Neural cell (in vitro differentiated cells): ENCODE results near the gene DYNC2LI1. TPM values are rescaled to one million over a fixed set of nuclear protein-coding genes. Genes with fewer than 3 reads are reported as not detected.
"Not testable (repeated sequence)": the region's sequence is repeated elsewhere in the genome, so short reads cannot be mapped to it uniquely, and the experiment has no call there.

ENCODE experiments used
- H2AFZ ChIP-seq: fragments of 200-600, 300-800 bp; sonication (generic), shearing (Covaris generic); 2 replicates; pipeline ENCODE4 v1.6.0; 2014; ENCODE audit warnings: low read depth, mild to moderate bottlenecking, antibody characterized with exemption, low read length, moderate library complexity
- H3F3A ChIP-seq: fragments of 200-600 bp; shearing (Covaris generic); 2 replicates; pipeline ENCODE4 v1.6.1; 2016; ENCODE audit warnings: mild to moderate bottlenecking, moderate library complexity, mixed read lengths, antibody characterized with exemption, low read length; ENCODE audit not compliant: insufficient read depth, poor library complexity, severe bottlenecking
- H3K27ac ChIP-seq: fragments of 200-600, 300-800 bp; sonication (generic), shearing (Covaris generic); 2 replicates; pipeline ENCODE4 v1.5.1; 2014; ENCODE audit warnings: mild to moderate bottlenecking, low read length, moderate library complexity
- H3K27me3 ChIP-seq: fragments of 300-800, 200-600 bp; sonication (generic), shearing (Covaris generic); 2 replicates; pipeline ENCODE4 v1.6.0; 2014; ENCODE audit warnings: mild to moderate bottlenecking, low read depth, low read length, moderate library complexity; ENCODE audit not compliant: insufficient read depth
- H3K36me3 ChIP-seq: fragments of 300-800, 200-600 bp; sonication (generic), shearing (Covaris generic); 2 replicates; pipeline ENCODE4 v1.5.1; 2014; ENCODE audit warnings: mild to moderate bottlenecking, antibody characterized with exemption, low read length, moderate library complexity; ENCODE audit not compliant: insufficient read depth
- H3K4me2 ChIP-seq: fragments of 300-800, 200-600 bp; sonication (generic), shearing (Covaris generic); 2 replicates; pipeline ENCODE4 v1.6.0; 2014; ENCODE audit warnings: mild to moderate bottlenecking, low read length
- H3K4me3 ChIP-seq: fragments of 300-800, 200-600 bp; sonication (generic), shearing (Covaris generic); 2 replicates; pipeline ENCODE4 v1.5.1; 2014; ENCODE audit warnings: mild to moderate bottlenecking, low read length, moderate library complexity
- H3K79me2 ChIP-seq: fragments of 200-600 bp; shearing (Covaris generic); replicated peaks from 2 replicates; pipeline ENCODE4 v1.6.0; 2014; ENCODE audit warnings: mild to moderate bottlenecking, low read length, moderate library complexity; ENCODE audit not compliant: insufficient read depth
- H3K9ac ChIP-seq: fragments of 300-800, 200-600 bp; sonication (generic), shearing (Covaris generic); 2 replicates; pipeline ENCODE4 v1.6.1; 2016; ENCODE audit warnings: mild to moderate bottlenecking, low read length, mixed read lengths
- H3K9me2 ChIP-seq: fragments of 200-600 bp; shearing (Covaris generic); 2 replicates; pipeline ENCODE4 v1.6.1; 2016; ENCODE audit warnings: mild to moderate bottlenecking, low read length, mixed read lengths; ENCODE audit not compliant: insufficient read depth
- H3K9me3 ChIP-seq: fragments of 200-600, 300-800 bp; sonication (generic), shearing (Covaris generic); 2 replicates; pipeline ENCODE4 v1.6.1; 2016; ENCODE audit warnings: mild to moderate bottlenecking, mixed run types, low read length, moderate library complexity, mixed read lengths
- H4K20me1 ChIP-seq: fragments of 200-600 bp; shearing (Covaris generic); 2 replicates; pipeline ENCODE4 v1.6.1; 2016; ENCODE audit warnings: mild to moderate bottlenecking, mixed run types; ENCODE audit not compliant: insufficient read depth
- EP300 ChIP-seq: fragments of 450-650 bp; conservative IDR thresholded peaks from 2 replicates; pipeline ENCODE4 v1.6.1; 2014; ENCODE audit warnings: antibody characterized with exemption, mild to moderate bottlenecking, moderate library complexity; ENCODE audit not compliant: poor library complexity, severe bottlenecking
- EZH2 ChIP-seq: fragments of 200-600, 300-800 bp; shearing (Covaris generic), sonication (generic); IDR thresholded peaks from 2 replicates; pipeline ENCODE4 v1.6.1; 2014; ENCODE audit warnings: antibody characterized with exemption, low read length, borderline replicate concordance, mild to moderate bottlenecking; ENCODE audit not compliant: insufficient read depth, poor library complexity, severe bottlenecking
- MXI1 ChIP-seq: fragments of 450-650 bp; conservative IDR thresholded peaks from 2 replicates; pipeline ENCODE4 v1.6.1; 2014; ENCODE audit warnings: antibody characterized with exemption, mild to moderate bottlenecking; ENCODE audit not compliant: poor library complexity, severe bottlenecking
- POLR2AphosphoS5 ChIP-seq: IDR thresholded peaks from 2 replicates; pipeline ENCODE4 v1.6.1; 2012
- RAD21 ChIP-seq: fragments of 450-650 bp; conservative IDR thresholded peaks from 2 replicates; pipeline ENCODE4 v1.6.1; 2014; ENCODE audit warnings: antibody characterized with exemption, mild to moderate bottlenecking, moderate library complexity
- SMC3 ChIP-seq: fragments of 450-650 bp; conservative IDR thresholded peaks from 2 replicates; pipeline ENCODE4 v1.6.1; 2014; ENCODE audit warnings: antibody characterized with exemption, mild to moderate bottlenecking, moderate library complexity; ENCODE audit not compliant: poor library complexity
- TAF1 ChIP-seq: IDR thresholded peaks from 2 replicates; pipeline ENCODE4 v1.6.1; 2012; ENCODE audit warnings: low read depth
- polyA plus RNA-seq: library from polyadenylated mRNA; depleted of rRNA; stranded (reverse); fragments of >200 nt; gene quantifications from 2 replicates; pipeline ENCODE4 v1.2.3, GENCODE V29; 2014
- TF ChIP-seq, protein P1 (sequence below): fragments of 450-650 bp; IDR thresholded peaks from 2 replicates; pipeline ENCODE4 v1.5.1; 2014; ENCODE audit warnings: antibody characterized with exemption, mild to moderate bottlenecking, moderate library complexity; ENCODE audit not compliant: poor library complexity, severe bottlenecking
- TF ChIP-seq, protein P2 (sequence below): IDR thresholded peaks from 2 replicates; pipeline ENCODE4 v1.6.1; 2012; ENCODE audit warnings: borderline replicate concordance

Gene DYNC2LI1
- polyA plus RNA-seq, 1 donor from 2014 or later, result 80.6 TPM

DNA sequence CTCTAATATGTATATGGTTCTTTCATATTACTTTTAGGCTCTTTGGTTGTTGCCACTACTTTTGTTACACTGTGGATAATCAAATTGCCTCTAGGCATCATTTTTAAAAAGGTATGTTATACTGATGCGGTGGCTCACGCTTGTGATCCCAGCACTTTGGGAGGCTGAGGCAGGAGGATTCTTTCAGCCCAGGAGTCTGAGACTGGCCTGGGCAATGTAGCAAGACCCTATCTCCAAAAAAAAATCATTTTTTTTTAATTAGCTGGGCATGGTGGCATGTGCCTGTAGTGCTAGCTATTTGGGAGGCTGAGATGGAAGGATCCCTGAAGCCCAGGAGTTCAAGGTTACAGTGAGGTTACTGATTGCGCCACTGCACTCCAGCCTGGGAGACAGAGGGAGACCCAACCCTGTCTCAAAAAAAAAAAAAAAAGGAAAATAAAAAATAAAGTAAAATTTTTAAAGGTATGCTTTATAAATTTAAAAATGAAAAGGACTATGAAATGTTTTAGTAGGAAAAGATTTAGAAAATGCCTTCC lies 48.1 kb upstream of the DYNC2LI1 start:
- H3K9me3 ChIP-seq, result no peaks in the 10 kb centered on the region
- H3K4me3 ChIP-seq, result no peak overlapping the region
- H3K9me2 ChIP-seq, result no peaks in the 10 kb centered on the region
- no peak overlapping the region for H3K9ac ChIP-seq
- no peaks in the 10 kb centered on the region for H3F3A ChIP-seq
- H3K36me3 ChIP-seq, result no peaks in the 10 kb centered on the region
- H3K79me2 ChIP-seq, result no peaks in the 10 kb centered on the region
- H3K4me2 ChIP-seq, result no peak overlapping the region
- no peaks in the 10 kb centered on the region for H4K20me1 ChIP-seq
- TF ChIP-seq RAD21, result no peak
- no peak for TF ChIP-seq POLR2AphosphoS5
- TF ChIP-seq EZH2, result no peak
- no peak for TF ChIP-seq EP300
- no peaks in the 10 kb centered on the region for H3K27me3 ChIP-seq
- H2AFZ ChIP-seq, result no peak overlapping the region
- H3K27ac ChIP-seq, result no peak overlapping the region

DNA sequence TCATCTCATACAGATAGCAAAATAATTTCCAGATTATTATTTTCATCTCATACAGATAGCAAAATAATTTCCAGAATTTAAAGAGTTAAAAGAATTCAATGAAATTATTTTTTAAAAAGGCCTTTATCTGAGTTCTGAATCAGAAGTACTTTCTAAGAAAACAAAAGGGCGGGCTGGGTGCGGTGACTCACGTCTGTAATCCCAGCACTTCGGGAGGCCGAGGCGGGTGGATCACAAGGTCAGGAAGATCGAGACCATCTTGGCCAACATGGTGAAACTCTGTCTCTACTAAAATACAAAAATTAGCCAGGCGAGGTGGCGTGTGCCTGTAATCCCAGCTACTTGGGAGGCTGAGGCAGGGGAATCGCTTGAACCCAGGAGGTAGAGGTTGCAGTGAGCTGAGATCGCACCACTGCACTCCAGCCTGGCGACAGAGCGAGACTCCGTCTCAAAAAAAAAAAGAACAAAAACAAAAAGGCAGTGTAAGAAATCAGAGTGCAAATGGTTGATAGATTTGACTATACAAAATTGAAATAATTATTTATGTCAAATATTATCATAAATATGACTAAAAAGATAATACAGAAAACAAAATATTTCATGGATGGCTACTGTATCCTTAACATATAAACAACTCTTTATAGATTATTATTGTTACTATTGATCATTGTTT lies 46.7 kb upstream of the DYNC2LI1 start:
- H3K27ac ChIP-seq, H3K4me2 ChIP-seq, H3K27me3 ChIP-seq, H4K20me1 ChIP-seq, H3K36me3 ChIP-seq, H3K9me2 ChIP-seq, H3K4me3 ChIP-seq, H3K79me2 ChIP-seq, H3K9ac ChIP-seq, H2AFZ ChIP-seq, H3K9me3 ChIP-seq, H3F3A ChIP-seq: not testable (repeated sequence)

DNA sequence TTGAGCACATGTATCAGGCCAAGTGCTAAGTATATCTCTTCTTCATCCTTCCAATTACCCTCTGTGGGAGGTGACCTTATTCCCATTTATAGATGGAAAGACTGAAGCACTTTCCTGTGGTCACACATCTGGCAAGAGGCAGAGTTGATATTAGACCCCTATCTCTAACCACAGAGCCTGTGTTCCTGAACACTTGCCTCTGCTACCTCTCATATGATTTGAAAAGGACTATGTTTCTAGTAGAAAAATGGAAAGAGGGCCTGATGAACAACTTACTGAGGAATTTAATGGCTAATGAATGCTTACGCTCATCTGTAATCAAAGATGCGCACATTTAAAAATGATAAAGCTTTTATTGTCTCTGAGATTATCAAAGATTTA lies 46.2 kb upstream of the DYNC2LI1 start:
- Histone ChIP-seq H3K36me3 (no peaks in the 10 kb centered on the region), H3K9me2 (no peaks in the 10 kb centered on the region), H3K4me3 (no peak overlapping the region), H3F3A (no peaks in the 10 kb centered on the region), H2AFZ (no peak overlapping the region), H3K9me3 (no peaks in the 10 kb centered on the region), H3K9ac (no peak overlapping the region), H3K79me2 (no peaks in the 10 kb centered on the region), H4K20me1 (no peaks in the 10 kb centered on the region), H3K4me2 (no peak overlapping the region), H3K27ac (no peak overlapping the region), H3K27me3 (no peaks in the 10 kb centered on the region)
- TF ChIP-seq TAF1 (no peak), RAD21 (no peak), EP300 (no peak), MXI1 (no peak), SMC3 (no peak), EZH2 (no peak), POLR2AphosphoS5 (no peak)
- TF ChIP-seq, protein P1, sequence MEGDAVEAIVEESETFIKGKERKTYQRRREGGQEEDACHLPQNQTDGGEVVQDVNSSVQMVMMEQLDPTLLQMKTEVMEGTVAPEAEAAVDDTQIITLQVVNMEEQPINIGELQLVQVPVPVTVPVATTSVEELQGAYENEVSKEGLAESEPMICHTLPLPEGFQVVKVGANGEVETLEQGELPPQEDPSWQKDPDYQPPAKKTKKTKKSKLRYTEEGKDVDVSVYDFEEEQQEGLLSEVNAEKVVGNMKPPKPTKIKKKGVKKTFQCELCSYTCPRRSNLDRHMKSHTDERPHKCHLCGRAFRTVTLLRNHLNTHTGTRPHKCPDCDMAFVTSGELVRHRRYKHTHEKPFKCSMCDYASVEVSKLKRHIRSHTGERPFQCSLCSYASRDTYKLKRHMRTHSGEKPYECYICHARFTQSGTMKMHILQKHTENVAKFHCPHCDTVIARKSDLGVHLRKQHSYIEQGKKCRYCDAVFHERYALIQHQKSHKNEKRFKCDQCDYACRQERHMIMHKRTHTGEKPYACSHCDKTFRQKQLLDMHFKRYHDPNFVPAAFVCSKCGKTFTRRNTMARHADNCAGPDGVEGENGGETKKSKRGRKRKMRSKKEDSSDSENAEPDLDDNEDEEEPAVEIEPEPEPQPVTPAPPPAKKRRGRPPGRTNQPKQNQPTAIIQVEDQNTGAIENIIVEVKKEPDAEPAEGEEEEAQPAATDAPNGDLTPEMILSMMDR, result no peak
- TF ChIP-seq, protein P2, sequence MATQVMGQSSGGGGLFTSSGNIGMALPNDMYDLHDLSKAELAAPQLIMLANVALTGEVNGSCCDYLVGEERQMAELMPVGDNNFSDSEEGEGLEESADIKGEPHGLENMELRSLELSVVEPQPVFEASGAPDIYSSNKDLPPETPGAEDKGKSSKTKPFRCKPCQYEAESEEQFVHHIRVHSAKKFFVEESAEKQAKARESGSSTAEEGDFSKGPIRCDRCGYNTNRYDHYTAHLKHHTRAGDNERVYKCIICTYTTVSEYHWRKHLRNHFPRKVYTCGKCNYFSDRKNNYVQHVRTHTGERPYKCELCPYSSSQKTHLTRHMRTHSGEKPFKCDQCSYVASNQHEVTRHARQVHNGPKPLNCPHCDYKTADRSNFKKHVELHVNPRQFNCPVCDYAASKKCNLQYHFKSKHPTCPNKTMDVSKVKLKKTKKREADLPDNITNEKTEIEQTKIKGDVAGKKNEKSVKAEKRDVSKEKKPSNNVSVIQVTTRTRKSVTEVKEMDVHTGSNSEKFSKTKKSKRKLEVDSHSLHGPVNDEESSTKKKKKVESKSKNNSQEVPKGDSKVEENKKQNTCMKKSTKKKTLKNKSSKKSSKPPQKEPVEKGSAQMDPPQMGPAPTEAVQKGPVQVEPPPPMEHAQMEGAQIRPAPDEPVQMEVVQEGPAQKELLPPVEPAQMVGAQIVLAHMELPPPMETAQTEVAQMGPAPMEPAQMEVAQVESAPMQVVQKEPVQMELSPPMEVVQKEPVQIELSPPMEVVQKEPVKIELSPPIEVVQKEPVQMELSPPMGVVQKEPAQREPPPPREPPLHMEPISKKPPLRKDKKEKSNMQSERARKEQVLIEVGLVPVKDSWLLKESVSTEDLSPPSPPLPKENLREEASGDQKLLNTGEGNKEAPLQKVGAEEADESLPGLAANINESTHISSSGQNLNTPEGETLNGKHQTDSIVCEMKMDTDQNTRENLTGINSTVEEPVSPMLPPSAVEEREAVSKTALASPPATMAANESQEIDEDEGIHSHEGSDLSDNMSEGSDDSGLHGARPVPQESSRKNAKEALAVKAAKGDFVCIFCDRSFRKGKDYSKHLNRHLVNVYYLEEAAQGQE, result no peak
